T-helper 2 cell (primary cell): ENCODE measurements around the gene NRXN2.

Experiments used
- DNase-seq, 5 experiments: peaks; one replicate each; pipeline versions ENCODE4 v3.0.0 to v3.0.0-alpha.2; 2012 to 2022

NRXN2 gene

DNA sequence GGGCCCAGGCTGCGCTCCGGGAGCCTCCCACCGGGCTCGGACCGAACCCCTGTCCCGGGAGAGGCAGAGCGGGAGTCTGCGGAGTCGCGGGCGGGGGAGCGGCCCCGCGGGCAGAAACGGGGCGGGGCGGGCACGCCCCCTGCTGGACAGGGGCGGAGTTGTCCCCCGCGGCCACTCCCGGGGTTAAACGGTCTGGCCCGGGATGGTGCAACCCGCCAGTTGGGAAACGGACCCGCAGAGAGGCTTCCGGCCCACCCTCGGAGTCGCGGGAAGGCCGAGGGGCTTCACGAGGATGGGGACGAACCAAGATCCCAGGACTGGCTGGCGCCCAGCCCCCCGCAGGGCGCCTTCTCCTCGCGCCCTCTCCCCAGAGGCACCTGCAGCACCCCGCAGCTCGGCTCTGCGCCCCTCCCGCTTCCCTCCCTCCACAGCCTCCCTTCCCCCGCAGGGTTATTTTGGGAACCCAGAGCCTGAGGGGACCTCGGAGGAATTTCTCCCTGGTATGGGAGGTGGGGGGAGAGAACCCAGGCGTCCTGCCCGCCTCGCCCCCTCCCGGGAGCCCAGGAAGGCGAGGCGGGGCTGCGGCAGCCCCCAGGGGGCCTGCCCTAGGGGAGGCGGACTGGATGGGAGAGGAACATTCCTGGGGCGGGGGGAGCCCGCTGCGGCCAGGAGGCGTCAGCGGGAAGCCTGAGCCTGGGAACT, 20.0 kb upstream of the NRXN2 start:
- DNase-seq: peak; percentile 61 to 70 (median 66)

- peak in 1 of 5 experiments; percentile 41 for DNase-seq
Measured at GRCh38 chr11:64742087-64742888, 19.3 kb upstream of the NRXN2 start.

GRCh38 chr11:64741375-64742086, 18.5 kb upstream of the NRXN2 start:
- no peak for DNase-seq

DNA sequence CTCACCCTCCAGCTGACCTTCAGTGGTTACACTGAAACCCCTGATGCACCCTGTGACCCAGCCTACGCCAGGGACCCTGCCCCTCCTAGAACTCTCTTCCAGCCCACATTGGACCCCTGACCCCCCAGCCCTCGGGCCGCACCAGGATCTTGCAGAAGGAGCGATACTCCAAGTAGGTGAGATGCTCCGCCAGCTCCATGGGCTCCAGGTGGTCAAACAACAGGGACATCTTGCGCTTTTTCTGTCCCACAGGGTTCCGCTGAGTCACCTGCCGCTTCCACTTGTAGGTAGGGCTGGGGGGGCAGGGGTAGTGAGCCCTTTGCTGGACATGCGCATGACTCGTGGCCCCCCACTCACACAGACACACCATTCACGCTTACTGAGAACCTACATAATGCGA, 16.9 kb upstream of the NRXN2 start:
- DNase-seq: no peak

DNA sequence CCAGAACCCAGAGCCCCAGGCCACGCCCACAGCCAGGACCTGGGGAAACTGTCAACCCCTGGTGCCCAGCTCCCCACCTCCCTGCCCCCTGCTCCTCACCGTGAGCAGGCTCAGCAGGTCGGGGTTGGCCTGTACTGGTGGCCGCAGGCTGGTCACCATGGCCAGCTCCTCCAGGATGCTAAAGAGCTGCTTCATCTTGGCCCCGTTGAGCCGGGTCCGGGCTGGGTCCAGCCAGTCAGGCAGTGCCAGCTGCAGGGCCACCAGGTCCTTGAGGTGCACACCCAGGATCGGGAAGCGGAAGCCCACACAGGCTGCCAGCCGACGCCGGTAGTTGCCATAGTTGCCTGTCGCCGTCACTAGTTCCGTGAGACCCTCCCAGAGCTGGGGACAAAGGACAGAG, 13.7 kb upstream of the NRXN2 start:
- DNase-seq: no peak

GRCh38 chr11:64735725-64736259, 12.8 kb upstream of the NRXN2 start:
- no peak for DNase-seq

DNA sequence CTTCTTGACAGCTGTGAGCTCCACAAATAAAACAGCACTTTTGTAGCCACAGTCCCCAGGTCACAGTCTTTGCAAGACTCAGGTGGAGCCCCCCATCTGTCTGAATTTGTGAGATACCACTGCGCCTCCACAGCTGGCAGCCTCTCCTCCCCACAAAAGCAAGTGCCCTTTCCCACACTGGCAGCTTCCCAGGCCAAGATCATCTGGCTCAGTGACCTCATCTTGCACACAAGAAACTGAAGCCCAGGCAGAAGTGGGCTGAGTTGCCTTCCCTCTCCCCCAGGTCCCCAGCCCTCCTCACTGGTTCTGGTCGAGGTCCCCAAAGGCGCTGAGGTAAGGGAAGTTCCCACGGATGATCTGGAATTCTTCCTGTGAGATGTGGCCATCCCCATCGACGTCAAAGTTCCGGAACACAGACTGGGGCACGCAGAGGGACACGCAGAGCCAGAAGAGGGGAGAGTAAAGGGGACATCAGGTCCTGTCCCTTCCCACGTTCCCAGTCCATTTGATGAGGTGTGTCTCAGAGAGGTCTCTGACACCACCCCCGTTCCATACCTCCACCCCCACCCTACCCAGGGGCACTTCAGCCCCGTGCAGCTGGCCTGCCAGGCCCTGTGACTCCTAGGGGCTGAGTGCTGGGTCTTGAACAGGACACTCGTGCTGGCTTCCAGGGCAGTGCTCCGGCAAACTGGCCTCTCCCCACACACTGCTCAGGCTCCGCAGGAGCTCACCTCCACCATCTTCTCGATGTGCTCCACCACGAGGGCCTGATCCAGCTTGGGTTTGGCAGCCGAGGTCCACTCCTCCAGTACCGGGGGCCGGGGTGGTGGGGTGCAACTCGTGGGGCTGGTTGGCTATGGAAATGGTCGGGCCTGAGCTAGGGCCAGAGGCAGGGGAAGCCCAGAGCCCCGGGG, 12.1 kb upstream of the NRXN2 start:
- no peak for DNase-seq

- no peak for DNase-seq
Measured at GRCh38 chr11:64731601-64732000, 8.6 kb upstream of the NRXN2 start.

- no peak for DNase-seq
Measured at GRCh38 chr11:64729851-64730382, 6.9 kb upstream of the NRXN2 start.

GRCh38 chr11:64728757-64729365, 5.9 kb upstream of the NRXN2 start:
- DNase-seq: no peak

- no peak for DNase-seq
Measured at GRCh38 chr11:64726867-64727530, 4.0 kb upstream of the NRXN2 start.

DNA sequence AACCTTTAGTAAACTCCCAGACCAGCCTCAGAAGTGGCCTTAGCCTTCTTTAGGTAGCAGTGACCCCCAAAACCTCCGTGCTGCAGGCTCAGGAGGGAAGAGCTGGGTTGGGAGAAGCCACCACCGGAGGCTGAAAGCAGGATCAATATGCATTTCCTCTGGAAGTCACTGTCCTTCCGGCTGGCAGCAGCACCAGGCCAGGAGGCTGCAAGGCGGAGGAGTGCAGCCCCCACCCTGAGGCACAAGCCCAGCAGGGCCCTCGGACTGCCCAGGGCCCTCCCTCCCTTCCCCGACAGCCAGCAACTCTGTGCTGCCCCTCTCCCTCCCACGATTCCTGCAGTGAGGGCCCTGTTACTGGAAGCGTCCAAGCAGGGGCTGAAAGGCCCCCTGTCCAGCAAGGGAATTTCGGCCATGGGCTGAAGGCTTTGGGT, 3.2 kb upstream of the NRXN2 start:
- DNase-seq: no peak

DNA sequence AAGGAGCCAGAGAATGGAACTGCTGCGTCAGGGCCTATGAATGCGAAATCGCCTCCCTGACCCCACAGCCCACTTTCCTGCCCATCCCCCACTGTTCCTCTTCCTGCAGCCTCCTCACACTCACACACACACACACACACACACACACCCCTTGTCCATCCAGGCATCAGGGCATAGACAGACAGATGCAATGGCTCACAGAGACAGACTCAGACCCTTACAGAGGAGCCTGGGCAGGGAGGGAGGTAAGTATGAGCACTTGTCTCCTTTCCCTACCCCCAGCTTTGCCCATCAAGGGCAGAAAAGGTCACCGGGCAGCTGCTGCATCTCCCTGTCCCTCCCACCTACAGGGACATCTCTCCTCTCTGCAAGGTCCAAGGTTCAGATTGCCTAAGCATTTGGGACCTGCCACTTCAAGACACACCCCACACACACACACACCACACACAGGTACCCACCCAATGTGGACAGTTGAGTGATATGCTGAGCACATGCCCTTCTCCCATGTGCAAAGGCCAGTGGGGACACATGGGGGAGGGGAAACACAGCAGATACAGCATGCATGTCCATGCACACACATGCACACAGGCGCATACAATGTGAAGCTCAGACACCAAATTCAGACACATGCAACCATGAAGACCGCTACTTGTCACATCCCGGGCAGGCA, 2.0 kb upstream of the NRXN2 start:
- DNase-seq: no peak

GRCh38 chr11:64723907-64724862, 1.2 kb upstream of the NRXN2 start:
- no peak for DNase-seq

DNA sequence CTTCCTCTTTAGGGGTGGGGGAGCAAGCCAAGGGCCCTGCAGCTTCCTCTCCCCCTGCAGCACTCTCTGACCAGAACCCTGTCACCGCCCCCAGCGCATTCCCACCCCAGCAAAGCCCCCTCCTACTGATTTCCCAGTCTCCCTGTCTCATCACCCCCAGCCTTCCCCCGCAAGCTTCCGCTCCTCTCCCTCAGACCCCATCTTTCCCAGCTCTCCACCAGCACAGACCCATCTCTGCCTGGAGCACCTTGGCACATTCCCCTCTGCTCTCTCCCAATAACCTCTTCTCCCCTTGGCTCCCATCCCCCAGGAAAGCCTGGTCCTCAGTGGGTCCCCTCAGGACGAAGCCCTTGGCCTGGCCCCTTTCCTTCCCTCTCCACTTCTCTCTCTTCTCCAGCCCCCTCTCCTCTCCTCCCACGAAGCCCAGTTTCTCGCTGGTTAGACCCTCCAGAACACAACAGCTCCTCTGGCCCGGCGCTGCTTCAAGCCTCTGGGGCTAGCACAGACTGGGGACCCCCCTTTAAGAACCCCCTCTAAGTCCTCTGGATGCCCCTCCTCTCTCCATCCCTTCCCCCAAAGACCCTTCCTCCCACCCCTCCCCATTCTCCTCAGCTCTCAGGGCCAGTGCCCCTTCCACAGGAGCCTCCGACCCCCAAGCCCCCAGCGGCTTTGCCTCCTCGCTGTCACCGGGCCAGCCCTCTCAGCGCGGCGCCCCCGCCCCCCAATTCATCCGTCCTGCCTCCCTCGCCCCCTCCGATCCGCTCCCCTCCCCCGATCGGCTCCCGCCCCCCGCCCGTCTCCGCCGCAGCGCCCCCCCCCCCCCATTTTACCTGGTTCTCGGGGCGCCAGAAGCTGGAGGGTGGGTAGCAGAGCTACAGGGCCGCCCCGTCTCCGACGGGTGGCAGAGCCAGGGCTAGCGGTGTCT, 594 bp downstream of the NRXN2 start:
- no peak for DNase-seq

GRCh38 chr11:64721359-64721699, 1.7 kb downstream of the NRXN2 start:
- no peak for DNase-seq

DNA sequence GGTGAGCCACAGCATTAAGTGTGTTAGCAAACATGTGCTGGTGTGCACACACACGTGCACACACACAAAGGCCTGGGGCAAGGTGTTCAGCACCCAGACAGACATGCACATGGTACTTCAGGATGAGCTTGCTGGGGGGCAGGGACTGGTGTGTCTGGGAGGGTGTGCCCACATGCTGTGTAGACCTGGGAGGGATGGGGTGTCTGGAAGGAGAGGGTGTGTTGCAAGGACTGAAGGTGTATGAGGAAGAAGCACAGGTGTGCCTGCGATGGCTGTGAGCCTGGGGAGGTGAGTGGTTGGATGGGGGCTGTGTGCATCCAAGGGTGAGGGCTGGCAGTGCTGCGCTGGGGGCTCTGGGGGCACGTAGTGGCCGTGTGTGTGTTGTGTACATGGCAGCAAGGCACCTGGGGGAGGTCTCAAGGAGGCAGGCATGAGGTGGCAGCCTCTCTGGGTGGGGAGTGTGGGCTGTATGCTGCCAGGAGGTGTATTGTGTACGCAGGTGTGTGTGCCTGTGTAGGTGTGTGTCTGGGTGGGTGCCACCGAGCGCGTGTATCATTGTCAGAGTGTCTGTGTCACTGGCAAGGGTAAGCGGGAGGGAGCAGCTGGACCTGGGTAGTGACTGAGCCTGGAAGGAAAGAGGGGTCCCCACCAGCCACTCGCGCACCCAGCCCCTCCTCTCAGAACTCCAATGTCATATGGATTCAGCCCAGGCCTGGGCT, 2.2 kb downstream of the NRXN2 start:
- no peak for DNase-seq
